Naive thymus-derived CD4-positive, alpha-beta T cell (primary cell): ENCODE data around the gene SLC39A1. TPM values are rescaled to one million over a fixed set of nuclear protein-coding genes. Genes with fewer than 3 reads are reported as not detected.
A peak's percentile ranks its signal among the peaks of the same experiment; 100 is the strongest.

Experiments
- ATAC-seq: fragments of 150-1000 bp; cut with Tn5 transposase; 2 replicates; pipeline ENCODE4 v1.10.0; 2021; ENCODE audit warnings: mild to moderate bottlenecking, moderate library complexity
- CTCF ChIA-PET: fragments of 350-600 bp; sonication (Branson Sonifier 250); formaldehyde crosslinking; loops from one replicate; lab custom pipeline; 2021; ENCODE audit warnings: antibody characterized with exemption; lab: Charles Lee
- POLR2A ChIA-PET: fragments of 350-600 bp; sonication (Branson Sonifier 250); formaldehyde crosslinking; loops from one replicate; lab custom pipeline; 2021; ENCODE audit warnings: antibody characterized with exemption, inconsistent platforms; lab: Charles Lee
- DNase-seq, 9 donors: peaks; one replicate each; pipeline versions ENCODE4 v3.0.0 to v3.0.0-alpha.2; 2020 to 2022; ENCODE audit warnings: mixed read lengths in 1 of 9
- H3K27ac ChIP-seq: one replicate; pipeline ENCODE4 v1.7.0; 2013; ENCODE audit warnings: mild to moderate bottlenecking, low read depth, low read length, moderate library complexity
- H3K27me3 ChIP-seq, 2 donors: one replicate each; pipeline ENCODE4 v1.7.0; 2013; ENCODE audit warnings: low read length in 2 of 2, mild to moderate bottlenecking in 2 of 2, moderate library complexity in 2 of 2; ENCODE audit not compliant: control insufficient read depth in 2 of 2, insufficient read depth in 2 of 2
- H3K36me3 ChIP-seq, 3 experiments: 1 replicate in 2 of 3; 2 replicates in 1 of 3; pipeline ENCODE4 v1.7.0; 2013; ENCODE audit warnings: low read length in 3 of 3, mild to moderate bottlenecking in 3 of 3, moderate library complexity in 1 of 3; ENCODE audit not compliant: insufficient read depth in 3 of 3, control insufficient read depth in 2 of 3
- H3K4me1 ChIP-seq, 2 donors: one replicate each; pipeline ENCODE4 v1.7.0; 2013; ENCODE audit warnings: low read length in 2 of 2, mild to moderate bottlenecking in 2 of 2, moderate library complexity in 1 of 2; ENCODE audit not compliant: control insufficient read depth in 2 of 2, insufficient read depth in 2 of 2
- H3K4me3 ChIP-seq: 2 replicates; pipeline ENCODE4 v1.7.0; 2013; ENCODE audit warnings: mild to moderate bottlenecking, low read length
- H3K9me3 ChIP-seq, 3 experiments: 1 replicate in 2 of 3; 2 replicates in 1 of 3; pipeline ENCODE4 v1.7.0; 2013; ENCODE audit warnings: low read length in 3 of 3; ENCODE audit not compliant: control insufficient read depth in 2 of 3
- H3K27ac Mint-ChIP-seq, 9 donors: one replicate each; pipeline ENCODE4 v1.8.0; 2020 to 2022; ENCODE audit warnings: mixed read lengths in 9 of 9, mild to moderate bottlenecking in 8 of 9, moderate library complexity in 5 of 9, inconsistent platforms in 2 of 9
- H3K27me3 Mint-ChIP-seq, 5 donors: one replicate each; pipeline ENCODE4 v1.8.0; 2021 to 2022; ENCODE audit warnings: mixed read lengths in 5 of 5, mild to moderate bottlenecking in 1 of 5
- H3K36me3 Mint-ChIP-seq, 5 donors: one replicate each; pipeline ENCODE4 v1.8.0; 2020 to 2022; ENCODE audit warnings: mixed read lengths in 5 of 5, mild to moderate bottlenecking in 3 of 5, inconsistent platforms in 1 of 5
- H3K4me1 Mint-ChIP-seq, 7 donors: one replicate each; pipeline ENCODE4 v1.8.0; 2020 to 2022; ENCODE audit warnings: mixed read lengths in 7 of 7, mild to moderate bottlenecking in 3 of 7, inconsistent platforms in 1 of 7
- H3K4me3 Mint-ChIP-seq, 10 donors: one replicate each; pipeline ENCODE4 v1.8.0; 2020 to 2022; ENCODE audit warnings: mild to moderate bottlenecking in 10 of 10, mixed read lengths in 10 of 10, moderate library complexity in 6 of 10, inconsistent platforms in 2 of 10
- H3K9me3 Mint-ChIP-seq, 11 donors: one replicate each; pipeline ENCODE4 v1.8.0; 2020 to 2022; ENCODE audit warnings: mixed read lengths in 11 of 11, mild to moderate bottlenecking in 4 of 11, inconsistent platforms in 1 of 11, moderate library complexity in 1 of 11
- intact Hi-C, 2 donors: fragments of 100-400 bp; cut with micrococcal nuclease; formaldehyde crosslinking; loops; one replicate each; pipeline ENCODE4 v1.15.1; 2023
- polyA plus RNA-seq, 2 donors: library from polyadenylated mRNA; unstranded; fragments of 300-500 nt; fragmentation: Illumina TruSeq; gene quantifications; one replicate each; pipeline ENCODE4 v1.2.3, GENCODE V29; 2021
- total RNA-seq, 6 experiments: library from RNA in 5 of 6; stranded (reverse) in 5 of 6; gene quantifications; 1 replicate in 5 of 6; 2 replicates in 1 of 6; pipeline ENCODE4 v1.2.3 and lab custom pipeline; 2021 to 2026

The SLC39A1 gene
- total and polyA plus RNA-seq, 7 experiments from 2014 or later: 14.4 to 53.2 (median 22.3) TPM

DNA sequence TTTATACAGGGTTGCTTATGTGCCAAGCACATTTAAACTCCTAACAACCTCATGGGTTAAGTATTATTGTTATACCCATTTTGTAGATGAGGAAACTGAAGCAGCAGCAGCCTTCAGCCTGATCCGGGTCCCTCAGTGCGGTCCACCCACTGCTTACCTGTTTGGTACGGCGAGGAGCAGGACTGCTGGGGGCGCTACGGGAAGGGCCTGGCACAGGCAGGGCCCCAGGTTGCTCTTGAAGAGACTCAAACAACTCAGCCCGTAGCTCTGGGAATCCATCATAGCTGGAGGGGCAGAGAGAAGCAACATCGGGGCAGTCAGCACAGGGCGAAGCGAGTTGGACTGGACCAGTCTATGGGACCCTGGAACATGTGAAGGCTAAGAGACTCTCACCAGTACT lies 26.0 kb downstream of the SLC39A1 start:
- H3K4me1 Mint-ChIP-seq: peaks cover 7 to 27% (median 15%) of the 10 kb centered on the region in 7 donors
- peak overlapping the region in 2 of 9 donors; percentile 36 to 70 for H3K27ac Mint-ChIP-seq
- Histone ChIP-seq H3K9me3 (no peaks in the 10 kb centered on the region), H3K27ac (no peak overlapping the region), H3K27me3 (no peaks in the 10 kb centered on the region), H3K36me3 (peaks cover 16 to 95% (median 41%) of the 10 kb centered on the region in 3 experiments), H3K4me1 (peaks cover under 1 to 1% of the 10 kb centered on the region in 2 donors), H3K4me3 (no peak overlapping the region)
- no peaks in the 10 kb centered on the region for H3K27me3 Mint-ChIP-seq
- no peak overlapping the region for H3K4me3 Mint-ChIP-seq
- no peak for ATAC-seq
- intact Hi-C loops: no loop called here
- H3K9me3 Mint-ChIP-seq: no peaks in the 10 kb centered on the region
- peaks cover 9 to 52% (median 27%) of the 10 kb centered on the region in 5 donors for H3K36me3 Mint-ChIP-seq
- ChIA-PET CTCF (interaction anchor here (1.1 to 1.2 kb wide), 2 partner anchors 9 to 40 kb away, joined by 3 read pairs; partner anchors contain the start of genes DENND4B and JTB), POLR2A (interaction anchor here (1.0 to 1.9 kb wide), 2 partner anchors 9 to 26 kb away, joined by 3 to 8 read pairs; partner anchors contain the start of genes DENND4B and SLC39A1)
- DNase-seq: no peak

DNA sequence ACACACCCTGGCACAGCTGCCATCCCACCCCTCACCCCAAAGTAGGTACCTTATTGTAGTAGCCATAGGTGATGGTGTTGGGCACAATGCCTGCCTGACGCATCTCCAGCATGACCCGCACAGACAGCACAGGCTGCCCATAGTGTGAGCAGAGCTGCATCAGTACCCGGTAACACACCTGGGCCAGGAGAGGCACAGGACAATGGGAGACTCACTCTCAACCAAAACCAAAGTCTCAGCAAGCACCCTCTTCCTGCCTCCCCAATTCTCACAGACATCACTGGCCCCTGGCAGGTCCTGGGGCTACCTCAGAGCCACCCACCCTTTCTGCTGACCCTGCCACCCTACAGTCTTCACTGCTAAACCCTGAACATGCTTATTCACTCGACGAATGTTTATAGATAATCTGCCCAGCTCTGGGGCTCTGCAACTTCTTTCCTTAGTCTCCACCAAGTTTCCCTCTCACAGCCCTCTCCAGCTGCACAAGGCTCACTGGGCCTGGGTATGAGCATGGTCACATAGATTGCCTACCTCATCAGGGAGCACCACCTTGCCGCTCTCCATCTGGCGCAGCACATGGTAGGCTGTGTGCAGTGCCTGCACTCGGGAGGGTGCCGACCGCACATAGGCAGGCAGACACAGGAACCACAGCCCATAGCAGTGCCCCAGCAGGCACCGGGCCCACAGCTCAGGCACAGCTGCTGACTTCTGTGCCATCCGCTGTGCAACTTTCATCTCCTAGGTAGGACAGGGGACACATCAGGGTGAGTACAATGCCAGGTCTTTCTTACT lies 27.1 kb downstream of the SLC39A1 start:
- ATAC-seq (no peak), DNase-seq (no peak)
- POLR2A ChIA-PET: interaction anchor here (1.9 to 3.0 kb wide), 2 partner anchors 8 to 10 kb away, joined by 8 to 10 read pairs; partner anchors contain the start of gene DENND4B
- H3K36me3 Mint-ChIP-seq: peaks cover 9 to 46% (median 25%) of the 10 kb centered on the region in 5 donors
- H3K27me3 ChIP-seq: no peaks in the 10 kb centered on the region
- no peaks in the 10 kb centered on the region for H3K9me3 ChIP-seq
- H3K4me1 Mint-ChIP-seq: peaks cover 5 to 21% (median 10%) of the 10 kb centered on the region in 7 donors
- no peaks in the 10 kb centered on the region for H3K4me1 ChIP-seq
- CTCF ChIA-PET: interaction anchor here (1.2 kb wide), 1 partner anchor 10 kb away, joined by 3 read pairs; the partner anchor contains the start of gene DENND4B
- no peak overlapping the region for H3K4me3 ChIP-seq
- H3K27ac Mint-ChIP-seq: peak overlapping the region in 3 of 9 donors; percentile 12 to 75 (median 65)
- peaks cover 16 to 90% (median 39%) of the 10 kb centered on the region in 3 experiments for H3K36me3 ChIP-seq
- no peaks in the 10 kb centered on the region for H3K27me3 Mint-ChIP-seq
- no peak overlapping the region for H3K4me3 Mint-ChIP-seq
- H3K9me3 Mint-ChIP-seq: no peaks in the 10 kb centered on the region
- intact Hi-C loops: no loop called here
- no peak overlapping the region for H3K27ac ChIP-seq

DNA sequence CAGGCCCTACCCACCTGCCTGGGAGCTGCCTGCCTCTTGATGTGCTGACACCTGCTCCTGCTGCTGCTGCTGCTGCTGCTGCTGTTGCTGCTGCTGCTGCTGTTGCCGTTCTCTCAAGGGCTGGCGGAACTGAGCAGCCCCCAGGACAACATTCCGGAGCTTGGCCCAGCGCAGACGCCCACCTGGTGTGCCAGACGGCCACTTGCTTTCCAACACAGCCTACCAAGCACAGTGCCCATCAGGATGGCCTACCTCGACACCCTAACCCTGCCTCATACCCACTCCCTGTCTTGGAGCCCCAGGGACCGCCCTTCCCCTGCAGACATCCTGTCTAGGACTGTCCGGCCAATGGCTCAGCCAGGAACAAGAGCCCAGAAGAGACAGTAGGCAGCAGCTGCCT lies 28.6 kb downstream of the SLC39A1 start:
- Histone ChIP-seq H3K36me3 (peaks cover 16 to 90% (median 39%) of the 10 kb centered on the region in 3 experiments), H3K27ac (no peak overlapping the region), H3K27me3 (no peaks in the 10 kb centered on the region), H3K4me3 (no peak overlapping the region), H3K4me1 (no peaks in the 10 kb centered on the region), H3K9me3 (no peaks in the 10 kb centered on the region)
- ATAC-seq (no peak), DNase-seq (no peak)
- peaks cover 0 to 14% (median 3%) of the 10 kb centered on the region in 7 donors for H3K4me1 Mint-ChIP-seq
- H3K4me3 Mint-ChIP-seq: no peak overlapping the region
- no peaks in the 10 kb centered on the region for H3K9me3 Mint-ChIP-seq
- intact Hi-C loops: no loop called here
- peaks cover 0 to 38% (median 18%) of the 10 kb centered on the region in 5 donors for H3K36me3 Mint-ChIP-seq
- H3K27ac Mint-ChIP-seq: peak overlapping the region in 4 of 9 donors; percentile 34 to 76 (median 40)
- CTCF ChIA-PET: interaction anchor here (0.7 kb wide), 1 partner anchor 32 kb away, joined by 3 read pairs; no protein-coding TSS in a partner anchor
- POLR2A ChIA-PET: interaction anchor here (1.8 to 3.6 kb wide), 3 partner anchors 10 to 33 kb away, joined by 5 to 16 read pairs (median 10); partner anchors contain the start of genes CREB3L4 and GATAD2B
- no peaks in the 10 kb centered on the region for H3K27me3 Mint-ChIP-seq

DNA sequence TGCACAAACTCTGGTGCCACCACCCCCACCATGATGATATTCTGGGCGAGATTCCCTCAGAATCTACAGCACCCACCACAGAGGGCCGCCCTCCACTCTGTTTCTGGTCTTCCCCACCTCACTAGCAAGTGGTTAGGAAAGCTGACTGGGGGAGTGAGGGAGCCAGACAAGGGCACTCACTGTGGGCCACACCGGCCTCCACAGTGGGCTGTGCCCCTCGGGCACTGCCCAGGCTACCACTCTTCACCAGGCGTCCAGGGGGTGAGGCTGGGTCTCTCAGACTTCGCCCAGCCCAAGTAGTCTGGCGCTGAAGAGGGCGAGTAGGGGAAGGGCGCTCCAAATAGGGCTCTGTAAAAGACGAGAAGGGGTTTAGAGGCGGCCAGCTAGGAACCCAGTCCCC lies 29.4 kb downstream of the SLC39A1 start:
- POLR2A ChIA-PET: interaction anchor here (1.8 to 3.6 kb wide), 3 partner anchors 11 to 34 kb away, joined by 5 to 16 read pairs (median 10); partner anchors contain the start of genes CREB3L4 and GATAD2B
- H3K4me3 Mint-ChIP-seq: no peak overlapping the region
- H3K4me1 Mint-ChIP-seq: peaks cover 0 to 11% (median 3%) of the 10 kb centered on the region in 7 donors
- Histone ChIP-seq H3K4me1 (no peaks in the 10 kb centered on the region), H3K4me3 (no peak overlapping the region), H3K27ac (no peak overlapping the region), H3K9me3 (no peaks in the 10 kb centered on the region), H3K27me3 (no peaks in the 10 kb centered on the region), H3K36me3 (peaks cover 16 to 90% (median 39%) of the 10 kb centered on the region in 3 experiments)
- H3K27me3 Mint-ChIP-seq: no peaks in the 10 kb centered on the region
- no peaks in the 10 kb centered on the region for H3K9me3 Mint-ChIP-seq
- intact Hi-C loops: no loop called here
- DNase-seq (no peak), ATAC-seq (no peak)
- peaks cover 0 to 33% (median 17%) of the 10 kb centered on the region in 5 donors for H3K36me3 Mint-ChIP-seq
- H3K27ac Mint-ChIP-seq: peak overlapping the region in 2 of 9 donors; percentile 2 to 62
- CTCF ChIA-PET: interaction anchor here (0.7 kb wide), 1 partner anchor 12 kb away, joined by 3 read pairs; the partner anchor contains the start of gene DENND4B

DNA sequence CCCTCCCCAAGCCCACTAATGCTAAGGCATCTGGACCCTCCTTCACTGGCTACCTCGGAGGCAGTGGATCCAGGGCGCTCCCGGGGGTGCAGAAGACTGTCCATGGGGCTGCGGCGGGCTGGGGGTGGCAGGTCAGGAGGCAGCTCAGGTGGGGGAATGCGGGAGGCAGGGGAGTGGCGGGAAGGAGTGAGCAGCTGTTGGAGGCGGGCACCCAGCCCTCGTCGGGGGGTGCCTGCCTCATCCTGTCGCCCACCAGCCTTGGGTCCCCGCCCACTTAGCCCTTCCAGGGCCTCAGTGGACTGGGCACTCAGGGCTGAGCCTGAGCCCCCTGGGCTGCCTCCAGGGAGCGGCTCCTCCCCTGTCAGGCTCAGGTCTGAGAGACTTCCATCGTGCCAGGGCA lies 29.9 kb downstream of the SLC39A1 start:
- DNase-seq (no peak), ATAC-seq (no peak)
- Histone ChIP-seq H3K27me3 (no peaks in the 10 kb centered on the region), H3K4me1 (no peaks in the 10 kb centered on the region), H3K4me3 (no peak overlapping the region), H3K27ac (no peak overlapping the region), H3K9me3 (no peaks in the 10 kb centered on the region), H3K36me3 (peaks cover 16 to 91% (median 39%) of the 10 kb centered on the region in 3 experiments)
- ChIA-PET CTCF (no interaction called here), POLR2A (interaction anchor here (0.7 to 3.6 kb wide), 4 partner anchors 11 to 34 kb away, joined by 3 to 16 read pairs (median 6); partner anchors contain the start of genes CREB3L4 and GATAD2B)
- no peaks in the 10 kb centered on the region for H3K27me3 Mint-ChIP-seq
- H3K4me1 Mint-ChIP-seq: peaks cover 0 to 13% (median 2%) of the 10 kb centered on the region in 7 donors
- H3K27ac Mint-ChIP-seq: no peak overlapping the region
- peaks cover 0 to 29% (median 17%) of the 10 kb centered on the region in 5 donors for H3K36me3 Mint-ChIP-seq
- no peak overlapping the region for H3K4me3 Mint-ChIP-seq
- no peaks in the 10 kb centered on the region for H3K9me3 Mint-ChIP-seq
- intact Hi-C loops: no loop called here
